ENCODE measurements around the gene ADTRP. TPM values are rescaled to one million over a fixed set of nuclear protein-coding genes. Genes with fewer than 3 reads are reported as not detected.
"Not testable (repeated sequence)": the region's sequence is repeated elsewhere in the genome, so short reads cannot be mapped to it uniquely, and the experiment has no call there.

The ADTRP gene
- total RNA-seq, 2 experiments from 2014 or later: 3.5 to 4.2 TPM

DNA sequence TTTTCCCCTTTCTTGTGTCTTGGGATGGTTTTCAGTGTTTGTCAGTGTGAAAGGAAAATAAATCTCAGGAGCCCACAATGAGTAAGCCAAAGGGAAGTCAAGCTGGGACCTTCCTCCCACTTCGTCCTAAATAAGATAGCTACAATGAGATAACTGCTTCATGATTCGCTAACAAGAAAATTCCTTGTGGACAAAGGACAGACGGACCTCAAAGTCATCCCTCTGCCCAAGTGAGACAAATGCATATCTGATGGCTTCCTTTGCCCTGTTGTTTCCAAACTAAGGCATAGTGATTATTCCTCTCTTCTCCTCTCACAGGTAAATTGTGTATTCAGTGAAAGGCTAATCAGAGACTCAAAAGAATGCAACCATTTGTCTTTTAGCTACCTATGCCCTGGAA is 26.1 kb upstream of the ADTRP start:
- POLR2A ChIA-PET: no interaction called here
- CTCF ChIA-PET: no interaction called here

DNA sequence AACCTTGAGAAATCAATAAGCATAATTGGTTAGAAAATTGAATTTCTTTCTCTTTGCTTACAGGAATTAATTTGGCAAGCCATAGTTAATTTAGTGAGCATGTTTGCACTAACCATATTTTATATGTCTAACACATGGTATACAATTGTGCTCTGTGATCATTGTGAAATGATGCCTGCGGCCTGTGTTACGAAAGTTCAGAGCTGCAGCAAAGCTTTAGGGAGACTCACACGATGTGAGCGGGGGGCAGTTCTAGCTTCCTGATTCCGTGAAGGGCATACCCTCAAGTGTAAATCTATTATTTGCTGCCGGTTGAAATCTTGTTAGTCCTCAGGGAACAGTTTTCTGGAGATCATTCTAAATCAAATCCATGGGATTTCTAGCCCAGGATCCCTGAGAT is 25.5 kb upstream of the ADTRP start:
- CTCF ChIA-PET: no interaction called here

DNA sequence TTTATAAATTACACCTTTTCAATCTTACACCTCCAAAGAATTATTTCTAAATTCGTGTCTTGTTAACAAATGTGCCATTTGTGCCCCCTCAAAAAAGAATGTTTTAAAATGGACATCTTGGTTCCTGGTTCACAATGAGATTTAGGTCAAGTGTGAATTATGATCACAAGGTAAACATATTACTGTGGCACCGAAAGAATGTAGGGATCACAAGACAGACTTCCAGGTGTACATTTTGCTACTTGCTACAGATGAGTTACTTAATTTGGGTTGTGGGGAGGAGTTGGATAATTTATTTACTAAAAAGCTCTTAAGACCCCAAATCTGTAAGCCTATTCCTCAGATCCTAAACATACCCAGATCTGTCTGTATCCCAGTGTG is 25.0 kb upstream of the ADTRP start:
- CTCF ChIA-PET: no interaction called here
- POLR2A ChIA-PET: no interaction called here

More for the DNA sequence above, 25.5 kb upstream of the ADTRP start:
- POLR2A ChIA-PET: no interaction called here

DNA sequence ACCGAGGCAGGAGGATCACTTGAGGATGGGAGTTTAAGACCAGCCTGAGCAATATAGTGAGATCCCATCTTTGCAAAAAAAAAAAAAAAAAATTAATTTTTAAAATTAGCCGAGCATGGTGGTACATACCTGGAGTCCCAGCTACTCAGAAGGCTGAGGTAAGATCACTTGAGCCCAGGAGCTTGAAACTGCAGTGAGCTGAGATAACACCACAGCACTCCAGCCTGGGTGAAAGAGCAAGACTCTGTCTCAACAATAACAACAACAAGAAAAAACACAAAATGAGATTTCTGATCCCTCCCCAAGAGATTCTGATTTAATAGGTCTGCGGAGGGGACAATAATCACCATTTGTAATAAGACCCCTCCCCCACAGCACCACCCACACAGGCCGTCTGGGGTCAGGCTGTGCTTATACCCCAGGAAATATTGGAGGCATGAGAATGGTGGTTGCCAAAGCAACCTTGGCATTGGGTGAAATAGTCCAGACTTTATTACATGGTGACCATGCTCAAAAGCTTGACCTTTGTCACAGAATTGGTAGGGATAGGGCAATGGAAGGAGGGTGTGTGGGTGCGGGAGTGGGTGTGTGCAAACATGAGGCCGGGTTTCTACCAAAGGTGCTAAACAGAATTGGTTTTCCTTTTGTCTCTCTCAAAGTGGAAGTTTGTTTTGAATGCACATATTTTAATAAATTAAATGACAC is 24.4 kb upstream of the ADTRP start:
- POLR2A ChIA-PET: interaction anchor here (0.6 kb wide), 1 partner anchor 110 kb away, joined by 3 read pairs; no protein-coding TSS in a partner anchor
- CTCF ChIA-PET: no interaction called here

DNA sequence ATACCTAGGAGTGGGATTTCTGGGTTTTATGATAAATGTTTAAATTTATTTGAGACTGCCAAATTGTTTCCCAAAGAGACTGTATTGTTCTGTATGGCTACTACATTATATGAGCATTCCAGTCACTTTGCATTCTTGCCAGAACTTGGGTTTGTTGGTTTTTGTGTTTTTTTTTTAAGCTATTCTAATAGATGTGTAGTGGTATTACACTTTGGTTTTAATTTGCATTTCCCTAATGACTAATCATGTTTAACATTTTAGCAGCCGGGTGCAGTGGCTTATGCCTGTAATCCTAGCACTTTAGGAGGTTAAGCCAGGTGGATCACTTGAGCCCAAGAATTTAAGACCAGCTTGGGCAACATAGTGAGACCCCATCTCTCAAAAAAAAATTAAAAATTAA is 21.9 kb upstream of the ADTRP start:
- CTCF ChIA-PET, POLR2A ChIA-PET: not testable (repeated sequence)

DNA sequence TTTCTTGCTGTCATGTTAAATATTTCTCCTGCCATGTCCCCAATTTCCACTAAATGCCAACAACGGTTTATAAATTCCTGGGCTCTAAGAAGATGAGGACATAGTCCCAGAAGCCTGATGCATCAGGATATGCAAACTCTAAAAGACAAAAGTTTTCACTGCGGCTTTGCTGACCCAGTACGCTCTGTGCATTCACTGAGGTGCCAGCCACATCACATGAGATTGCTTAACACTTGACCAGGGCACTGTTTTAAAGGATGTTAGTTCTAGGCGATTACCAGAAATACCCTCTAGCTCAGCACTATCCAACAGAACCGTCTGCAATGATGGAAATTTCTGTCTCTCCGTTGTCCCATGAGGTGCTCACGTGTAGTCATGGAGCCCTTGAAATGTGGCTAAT is 19.9 kb upstream of the ADTRP start:
- ChIA-PET POLR2A (no interaction called here), CTCF (no interaction called here)

DNA sequence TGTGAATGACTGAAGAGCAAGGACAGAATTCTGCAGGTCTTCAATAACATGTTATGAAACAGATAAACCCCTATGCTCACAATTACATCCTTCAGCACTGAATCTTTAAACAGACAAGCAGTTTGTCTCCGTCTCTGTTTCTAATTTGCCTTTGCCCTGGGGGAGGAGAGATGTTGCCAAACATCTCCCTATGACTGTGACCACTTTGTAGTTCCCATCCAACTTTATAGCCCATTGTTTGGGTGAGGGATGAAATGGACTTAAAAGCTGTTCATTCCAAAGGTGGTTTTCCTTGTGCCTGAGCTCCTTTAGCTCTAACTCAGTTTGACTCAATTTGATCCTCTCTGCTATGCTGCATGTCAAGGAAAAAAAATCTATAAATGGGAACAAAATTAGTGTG is 19.5 kb upstream of the ADTRP start:
- ChIA-PET POLR2A (no interaction called here), CTCF (no interaction called here)

DNA sequence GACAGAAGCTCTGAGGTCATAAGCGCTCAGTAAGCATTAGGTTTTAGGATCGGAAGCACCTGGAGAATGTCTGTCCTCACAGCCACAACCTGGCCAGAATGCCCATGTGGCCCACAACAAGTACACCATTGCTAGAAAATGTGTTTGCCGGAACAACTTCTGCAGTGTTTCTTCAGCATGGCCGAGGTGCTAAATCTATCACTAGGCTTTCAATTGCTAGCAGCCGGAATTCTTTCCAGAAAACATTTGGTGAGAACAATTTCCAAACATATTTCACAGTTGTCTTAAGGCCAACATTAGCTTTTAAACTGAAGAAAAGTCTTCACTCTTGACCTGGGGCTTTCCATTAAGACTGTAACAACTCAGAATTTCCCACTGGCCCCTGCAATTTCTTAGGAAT is 18.2 kb upstream of the ADTRP start:
- POLR2A ChIA-PET: no interaction called here
- CTCF ChIA-PET: no interaction called here

DNA sequence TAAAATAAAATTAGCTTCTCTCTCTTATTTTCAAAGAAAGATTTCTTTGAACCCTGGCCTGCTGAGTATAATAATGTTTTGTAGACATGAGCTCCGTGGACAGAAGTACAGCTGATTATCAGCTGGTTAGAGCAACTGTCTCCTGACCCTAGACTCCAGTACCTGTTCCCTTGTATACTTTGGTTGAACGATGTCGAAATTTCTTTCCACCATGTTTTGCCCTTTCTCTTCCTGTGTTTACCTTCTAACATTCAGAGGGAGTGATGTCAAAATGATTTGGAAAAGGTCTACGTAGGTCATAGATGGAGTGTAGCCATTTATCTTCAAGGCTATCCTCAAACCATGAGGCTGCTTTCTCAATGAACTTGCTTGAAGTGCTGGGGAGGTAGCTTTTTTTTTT is 16.8 kb upstream of the ADTRP start:
- ChIA-PET POLR2A (no interaction called here), CTCF (interaction anchor here (0.6 to 0.7 kb wide), 2 partner anchors 247 to 1380 kb away, joined by 3 read pairs; partner anchors contain the start of gene TFAP2A)

DNA sequence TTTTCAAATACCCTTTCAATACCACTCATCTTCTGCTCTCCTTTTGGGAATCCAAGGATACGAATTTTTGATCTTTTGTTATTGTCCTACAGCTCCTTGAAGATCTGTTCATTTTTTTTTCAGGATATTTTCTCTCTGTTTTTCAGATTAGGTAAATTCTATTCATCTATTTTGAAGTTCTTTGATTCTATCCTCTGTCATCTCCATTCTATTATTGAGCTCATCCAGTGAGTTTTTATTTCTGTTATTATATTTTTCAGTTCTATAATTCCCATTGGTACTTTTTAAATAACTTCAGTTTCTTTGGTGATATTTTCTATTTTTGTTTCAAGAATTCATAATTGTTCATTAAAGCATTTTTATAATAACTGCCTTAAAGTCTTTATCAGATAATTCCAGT is 14.7 kb upstream of the ADTRP start:
- CTCF ChIA-PET: no interaction called here
- POLR2A ChIA-PET: no interaction called here

DNA sequence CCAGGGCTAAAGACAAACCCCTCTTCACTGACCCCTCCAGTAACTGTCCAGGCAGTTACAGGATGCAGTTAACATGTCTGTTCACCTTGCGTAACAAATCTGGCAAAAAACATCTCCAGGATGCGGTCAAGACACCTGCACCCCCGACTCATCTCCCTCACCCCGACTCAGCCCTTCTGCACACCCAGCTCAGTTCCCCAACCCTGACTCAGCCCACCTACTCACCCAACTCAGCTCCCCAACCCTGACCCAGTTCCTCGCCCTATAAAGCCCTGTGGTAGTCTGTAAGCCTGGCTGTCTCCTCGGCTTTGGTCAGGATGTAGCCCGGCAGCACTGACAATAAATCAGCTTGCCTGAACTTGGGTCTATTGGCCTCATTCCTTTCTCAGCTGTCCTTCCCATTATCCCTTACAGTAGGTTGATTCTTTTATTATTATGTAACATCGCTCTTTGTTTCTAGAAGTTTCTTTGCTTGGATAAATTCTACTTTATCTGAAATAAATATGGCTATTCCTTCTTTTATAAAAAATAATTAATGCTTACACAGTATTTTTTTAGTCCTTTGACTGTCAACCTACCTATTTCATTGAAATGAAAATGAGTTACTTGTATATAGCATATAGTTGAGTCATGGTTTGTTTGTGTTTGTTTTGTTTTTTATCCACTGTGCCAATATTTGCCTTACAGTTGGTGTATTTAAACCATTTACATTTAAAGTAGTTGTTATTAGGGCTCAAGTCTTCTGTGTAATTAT is 12.9 kb upstream of the ADTRP start:
- CTCF ChIA-PET: no interaction called here
- POLR2A ChIA-PET: no interaction called here

DNA sequence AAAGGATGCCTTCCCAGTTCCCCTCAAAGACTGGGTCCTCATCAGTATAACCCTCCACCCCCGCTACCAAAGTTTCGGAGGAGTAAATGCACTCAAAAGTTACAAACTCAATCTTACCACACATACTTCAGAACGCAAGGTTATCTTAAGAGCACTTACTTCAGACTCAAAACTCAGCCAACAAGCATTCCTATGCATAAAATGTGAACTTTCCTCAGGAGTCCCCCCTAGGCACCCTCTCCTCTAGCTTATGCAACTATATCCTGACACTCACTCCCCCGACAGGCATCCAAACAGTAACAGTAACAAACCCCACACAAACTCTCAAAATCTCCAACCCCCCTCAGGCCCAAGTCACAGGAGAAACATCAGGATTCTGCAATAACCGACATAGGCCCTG is 11.1 kb upstream of the ADTRP start:
- CTCF ChIA-PET: no interaction called here
- POLR2A ChIA-PET: no interaction called here

DNA sequence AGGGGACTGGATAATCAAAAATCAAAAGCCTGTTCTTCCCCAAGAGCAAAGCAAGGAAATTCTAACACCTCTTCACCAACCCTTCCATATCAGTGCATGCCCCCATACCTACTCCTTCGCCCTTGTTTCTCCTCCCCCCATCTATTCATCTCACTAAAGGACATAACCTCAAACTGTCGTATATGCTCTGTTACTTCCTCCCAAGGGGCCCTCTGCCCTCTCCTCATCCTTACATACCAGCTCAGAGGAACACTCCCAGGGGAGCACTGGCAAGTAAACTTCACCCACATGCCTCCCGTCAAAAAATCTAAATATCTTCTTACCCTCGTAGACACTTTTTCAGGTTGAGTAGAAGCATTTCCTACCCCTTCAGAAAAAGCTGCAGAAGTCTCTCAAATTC is 9.4 kb upstream of the ADTRP start:
- CTCF ChIA-PET: no interaction called here
- POLR2A ChIA-PET: no interaction called here

DNA sequence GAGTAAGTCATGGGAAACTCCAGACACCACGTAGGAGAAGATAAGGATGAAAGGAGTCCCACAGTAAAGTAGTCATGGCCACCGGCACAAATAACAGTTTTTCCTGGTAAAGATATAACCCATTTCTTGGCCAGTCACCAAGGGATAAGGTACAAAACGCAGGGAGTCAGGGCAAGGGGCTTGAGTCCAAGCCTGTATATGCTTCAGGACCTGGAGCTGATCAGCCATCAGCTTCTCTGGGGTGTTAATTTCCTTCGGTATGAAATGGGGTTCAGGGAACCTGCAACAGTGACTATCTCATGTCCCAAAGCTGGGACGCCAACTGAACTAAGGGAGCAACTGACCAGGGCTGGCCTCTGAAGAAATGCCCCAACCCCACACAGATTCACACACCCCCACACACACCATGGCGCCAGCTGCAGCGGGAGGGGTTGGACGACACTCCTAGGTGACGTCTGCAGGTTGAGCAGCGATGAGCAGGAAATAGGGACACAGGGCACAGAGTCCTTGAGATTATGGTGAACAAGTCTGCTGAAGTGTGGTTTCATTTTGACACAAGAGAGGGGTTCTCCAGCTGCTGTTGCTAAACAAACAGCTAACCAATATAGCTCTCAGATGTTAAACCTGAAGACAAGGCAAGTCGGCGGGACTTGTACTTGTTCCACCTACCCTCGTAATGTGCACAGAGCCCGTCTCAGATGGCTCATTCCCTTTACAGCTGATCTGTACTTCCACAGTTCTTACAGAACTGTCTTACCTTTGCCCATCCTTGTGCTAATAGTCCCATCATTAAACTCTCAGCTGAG is 7.4 kb upstream of the ADTRP start:
- ChIA-PET CTCF (interaction anchor here (1.0 to 1.2 kb wide), 2 partner anchors 70 to 456 kb away, joined by 3 read pairs; no protein-coding TSS in a partner anchor), POLR2A (interaction anchor here (1.0 to 1.2 kb wide), 2 partner anchors 54 to 74 kb away, joined by 4 read pairs; no protein-coding TSS in a partner anchor)

DNA sequence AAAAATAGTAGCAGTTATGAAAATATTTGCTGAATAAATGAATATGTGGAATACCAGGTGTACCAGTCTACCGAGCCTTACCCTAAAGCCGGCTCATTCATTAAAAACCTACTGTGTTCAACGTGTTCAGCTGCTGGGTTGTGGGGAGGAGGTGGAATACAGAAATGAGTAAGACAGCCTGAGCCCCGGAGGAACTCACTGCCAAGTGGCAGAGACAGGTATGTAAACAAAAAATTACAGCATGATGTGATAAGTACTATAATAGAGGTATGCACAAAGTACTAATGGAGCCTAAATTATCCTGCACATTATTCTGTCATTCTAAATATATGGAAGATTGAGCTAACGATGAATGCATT is 6.8 kb upstream of the ADTRP start:
- POLR2A ChIA-PET: interaction anchor here (1.0 kb wide), 1 partner anchor 54 kb away, joined by 4 read pairs; no protein-coding TSS in a partner anchor
- CTCF ChIA-PET: interaction anchor here (1.2 kb wide), 1 partner anchor 69 kb away, joined by 3 read pairs; no protein-coding TSS in a partner anchor

DNA sequence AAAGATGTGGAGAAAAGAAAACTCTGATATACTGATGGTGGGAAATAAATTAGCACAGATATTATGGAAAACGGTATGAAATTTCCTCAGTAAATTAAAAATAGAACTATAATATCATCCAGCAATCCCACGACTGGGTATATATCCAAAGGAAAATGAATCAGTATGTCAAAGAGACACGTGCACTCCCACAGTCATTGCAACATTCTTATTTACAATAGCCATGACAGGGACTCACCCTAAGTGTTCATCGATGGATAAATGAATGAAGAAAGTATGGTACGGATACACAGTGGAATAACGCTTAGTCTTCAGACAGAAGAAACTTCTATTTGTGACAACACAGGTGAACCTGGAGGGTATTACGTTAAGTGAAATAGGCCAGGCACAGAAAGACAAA is 5.7 kb upstream of the ADTRP start:
- ChIA-PET POLR2A (no interaction called here), CTCF (no interaction called here)

DNA sequence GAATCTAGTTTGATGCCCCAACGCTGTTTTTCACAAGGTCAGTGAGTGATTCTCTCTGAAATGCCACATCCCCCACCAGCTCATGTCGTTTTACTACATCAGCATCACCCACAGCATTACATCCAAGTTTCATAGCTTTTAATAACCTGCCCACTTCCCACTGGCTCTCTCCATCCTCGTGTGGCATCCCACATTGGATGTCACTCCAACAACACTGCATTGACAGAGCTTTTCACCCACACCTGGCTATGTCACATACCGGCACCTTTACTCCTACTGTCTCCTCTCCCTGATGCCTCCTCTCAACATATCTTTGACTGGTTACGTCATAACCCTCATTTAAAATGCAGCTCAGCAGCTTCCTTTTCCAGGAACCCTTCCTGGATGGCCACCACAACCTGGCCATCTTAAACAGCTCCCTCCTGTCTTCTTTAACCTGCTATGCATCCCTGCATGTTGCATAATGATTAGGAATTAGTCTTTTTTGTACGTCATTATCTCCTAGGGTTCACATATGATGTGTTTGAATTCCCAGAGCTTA is 5.0 kb upstream of the ADTRP start:
- CTCF ChIA-PET: no interaction called here
- POLR2A ChIA-PET: no interaction called here

DNA sequence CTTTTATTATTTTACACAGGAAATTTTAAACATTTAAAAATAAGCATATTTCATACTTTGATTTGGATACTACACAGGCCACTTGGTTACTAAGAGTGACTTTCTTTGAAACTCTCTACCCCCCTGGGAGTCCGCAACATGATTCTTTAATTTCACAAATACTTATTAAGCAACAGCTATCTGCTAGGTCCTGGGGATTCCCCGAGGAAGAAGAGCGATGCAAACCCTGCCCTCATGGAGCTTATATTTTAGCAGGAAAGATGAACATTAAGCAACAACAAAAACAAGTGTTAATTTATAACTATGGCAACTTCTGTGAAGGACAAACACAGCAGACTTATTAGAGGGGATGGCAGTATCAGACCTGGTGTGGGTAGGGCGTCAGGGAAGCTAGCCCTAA is 3.9 kb upstream of the ADTRP start:
- ChIA-PET POLR2A (no interaction called here), CTCF (no interaction called here)

DNA sequence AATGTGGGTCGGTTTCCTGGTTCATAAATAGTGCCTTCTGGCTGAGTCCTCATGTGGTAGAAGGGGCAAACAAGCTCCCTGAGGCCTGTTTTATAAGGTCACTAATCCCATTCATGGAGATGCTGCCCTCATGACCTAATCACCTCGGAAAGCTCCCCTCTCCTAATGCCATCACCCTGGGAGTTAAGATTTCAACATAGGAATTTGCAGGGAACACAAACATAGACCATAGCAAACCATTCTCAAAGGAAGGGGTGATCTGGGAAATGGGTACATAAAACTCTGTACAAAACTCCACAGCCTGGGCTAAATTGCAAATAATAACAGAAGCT is 1.5 kb upstream of the ADTRP start:
- POLR2A ChIA-PET: no interaction called here
- CTCF ChIA-PET: no interaction called here

DNA sequence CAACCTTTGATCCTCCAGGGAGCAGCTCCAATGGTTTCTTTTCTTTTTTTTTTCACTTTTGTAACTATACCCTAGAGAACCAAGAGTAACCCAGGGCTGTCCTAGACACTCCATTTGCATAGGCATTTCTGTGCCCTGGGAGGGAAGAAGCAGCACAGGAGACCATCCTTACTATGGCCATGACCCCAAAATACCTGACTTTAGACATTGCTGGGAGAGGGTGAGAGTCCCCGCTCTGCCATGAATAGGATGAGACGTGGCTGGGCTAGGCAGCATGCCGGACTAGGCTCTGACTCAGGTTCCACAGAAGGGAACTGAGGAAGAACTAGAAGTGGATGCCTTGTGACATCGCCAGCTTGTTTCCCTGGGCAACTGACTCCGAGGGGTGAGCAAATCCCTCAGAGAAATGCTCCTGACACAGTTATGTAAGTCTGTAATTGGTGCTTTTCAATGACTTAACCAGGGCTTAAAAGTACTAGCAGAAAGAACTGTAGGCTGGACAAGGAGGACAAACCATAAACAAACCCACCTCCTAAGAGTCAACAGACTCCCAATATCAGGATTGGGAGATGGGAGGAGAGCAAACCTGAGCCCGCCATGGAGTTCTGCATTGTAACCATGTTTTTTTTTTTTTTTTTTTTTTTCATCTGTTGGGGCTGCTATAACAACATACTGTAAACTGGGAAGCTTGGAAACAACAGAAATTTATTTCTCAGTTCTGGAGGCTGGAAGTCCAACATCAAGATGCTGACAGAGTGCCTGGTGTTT is 910 bp upstream of the ADTRP start:
- ChIA-PET CTCF (interaction anchor here (1.1 kb wide), 1 partner anchor 10 kb away, joined by 4 read pairs; no protein-coding TSS in a partner anchor), POLR2A (no interaction called here)
